DND-41 (cell line): ENCODE results near the gene TOX2.

Source experiments
- ATAC-seq: fragments of 200-7000 bp; cut with Tn5 transposase; 3 replicates; pipeline ENCODE4 v1.9.1; 2021; ENCODE audit warnings: low read depth; ENCODE audit not compliant: insufficient read depth
- DNase-seq: peaks from one replicate; pipeline ENCODE4 v3.0.0-alpha.2; 2020
- H2AFZ ChIP-seq: 2 replicates; pipeline ENCODE4 v1.6.0; 2012; ENCODE audit warnings: low read depth, low read length
- H3K27ac ChIP-seq: 2 replicates; pipeline ENCODE4 v1.5.1; 2012; ENCODE audit warnings: low read length, inconsistent platforms
- H3K27me3 ChIP-seq: fragments of 200-600 bp; sonication (generic); 2 replicates; pipeline ENCODE4 v1.6.0; 2012; ENCODE audit warnings: low read length, mild to moderate bottlenecking, inconsistent platforms; ENCODE audit not compliant: insufficient read depth, poor library complexity
- H3K36me3 ChIP-seq: 2 replicates; pipeline ENCODE4 v1.5.1; 2012; ENCODE audit warnings: low read length, inconsistent platforms; ENCODE audit not compliant: insufficient read depth
- H3K4me1 ChIP-seq: 2 replicates; pipeline ENCODE4 v1.5.1; 2012; ENCODE audit warnings: mild to moderate bottlenecking, low read length; ENCODE audit not compliant: insufficient read depth
- H3K4me2 ChIP-seq: 2 replicates; pipeline ENCODE4 v1.6.0; 2012; ENCODE audit warnings: mild to moderate bottlenecking, moderate library complexity, low read length, inconsistent platforms; ENCODE audit not compliant: insufficient read depth
- H3K4me3 ChIP-seq, 2 experiments: fragments of 200-600 bp in 1 of 2; shearing (Covaris generic) in 1 of 2; 2 replicates each; pipeline ENCODE4 v1.5.1; 2012 to 2016; ENCODE audit warnings: inconsistent platforms in 2 of 2, low read length in 2 of 2, mild to moderate bottlenecking in 2 of 2, low read depth in 1 of 2, moderate library complexity in 1 of 2
- H3K79me2 ChIP-seq: 2 replicates; pipeline ENCODE4 v1.6.0; 2012; ENCODE audit warnings: low read length, inconsistent platforms; ENCODE audit not compliant: insufficient read depth
- H3K9ac ChIP-seq: 2 replicates; pipeline ENCODE4 v1.6.0; 2012; ENCODE audit warnings: low read depth, mild to moderate bottlenecking, inconsistent platforms, low read length, moderate library complexity
- H3K9me3 ChIP-seq: 2 replicates; pipeline ENCODE4 v1.5.1; 2012; ENCODE audit warnings: low read length, moderate library complexity, mild to moderate bottlenecking, inconsistent platforms; ENCODE audit not compliant: insufficient read depth, severe bottlenecking
- H4K20me1 ChIP-seq: 2 replicates; pipeline ENCODE4 v1.6.0; 2012; ENCODE audit warnings: low read length; ENCODE audit not compliant: insufficient read depth
- EZH2 ChIP-seq: IDR thresholded peaks from 3 replicates; pipeline ENCODE4 v1.6.1; 2012; ENCODE audit warnings: borderline replicate concordance, low read depth, mild to moderate bottlenecking, moderate library complexity, low read length, inconsistent platforms; ENCODE audit not compliant: severe bottlenecking
- TF ChIP-seq, protein P1 (sequence below): IDR thresholded peaks from 2 replicates; pipeline ENCODE4 v1.5.1; 2012; ENCODE audit warnings: borderline replicate concordance, low read length, moderate library complexity, mild to moderate bottlenecking; ENCODE audit not compliant: poor library complexity, severe bottlenecking; ENCODE audit errors: extremely low read depth

The TOX2 gene

DNA sequence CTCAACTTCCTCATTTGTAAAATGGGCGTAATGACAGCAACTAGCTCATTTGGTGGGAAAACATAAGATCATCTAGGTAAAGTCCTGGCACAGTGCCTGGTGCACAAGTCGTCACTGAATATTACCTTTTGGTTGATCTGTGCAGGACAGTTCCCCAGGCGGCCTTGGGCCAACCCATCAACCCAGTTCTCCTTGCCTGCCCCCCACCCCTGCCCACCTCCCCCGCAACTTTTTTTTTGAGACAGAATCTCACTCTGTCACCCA is 173.1 kb downstream of the TOX2 start:
- Histone ChIP-seq H3K79me2 (no peaks in the 10 kb centered on the region), H3K9me3 (no peaks in the 10 kb centered on the region), H3K9ac (no peak overlapping the region), H3K36me3 (no peaks in the 10 kb centered on the region), H3K4me2 (no peak overlapping the region), H3K4me3 (no peak overlapping the region), H2AFZ (no peak overlapping the region), H3K4me1 (no peaks in the 10 kb centered on the region), H3K27me3 (peaks cover 15% of the 10 kb centered on the region), H4K20me1 (no peaks in the 10 kb centered on the region; the same call in 1 of the 2 replicates), H3K27ac (no peak overlapping the region)
- ATAC-seq (no peak), DNase-seq (no peak)
- TF ChIP-seq EZH2: no peak
- TF ChIP-seq, protein P1, sequence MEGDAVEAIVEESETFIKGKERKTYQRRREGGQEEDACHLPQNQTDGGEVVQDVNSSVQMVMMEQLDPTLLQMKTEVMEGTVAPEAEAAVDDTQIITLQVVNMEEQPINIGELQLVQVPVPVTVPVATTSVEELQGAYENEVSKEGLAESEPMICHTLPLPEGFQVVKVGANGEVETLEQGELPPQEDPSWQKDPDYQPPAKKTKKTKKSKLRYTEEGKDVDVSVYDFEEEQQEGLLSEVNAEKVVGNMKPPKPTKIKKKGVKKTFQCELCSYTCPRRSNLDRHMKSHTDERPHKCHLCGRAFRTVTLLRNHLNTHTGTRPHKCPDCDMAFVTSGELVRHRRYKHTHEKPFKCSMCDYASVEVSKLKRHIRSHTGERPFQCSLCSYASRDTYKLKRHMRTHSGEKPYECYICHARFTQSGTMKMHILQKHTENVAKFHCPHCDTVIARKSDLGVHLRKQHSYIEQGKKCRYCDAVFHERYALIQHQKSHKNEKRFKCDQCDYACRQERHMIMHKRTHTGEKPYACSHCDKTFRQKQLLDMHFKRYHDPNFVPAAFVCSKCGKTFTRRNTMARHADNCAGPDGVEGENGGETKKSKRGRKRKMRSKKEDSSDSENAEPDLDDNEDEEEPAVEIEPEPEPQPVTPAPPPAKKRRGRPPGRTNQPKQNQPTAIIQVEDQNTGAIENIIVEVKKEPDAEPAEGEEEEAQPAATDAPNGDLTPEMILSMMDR: no peak

DNA sequence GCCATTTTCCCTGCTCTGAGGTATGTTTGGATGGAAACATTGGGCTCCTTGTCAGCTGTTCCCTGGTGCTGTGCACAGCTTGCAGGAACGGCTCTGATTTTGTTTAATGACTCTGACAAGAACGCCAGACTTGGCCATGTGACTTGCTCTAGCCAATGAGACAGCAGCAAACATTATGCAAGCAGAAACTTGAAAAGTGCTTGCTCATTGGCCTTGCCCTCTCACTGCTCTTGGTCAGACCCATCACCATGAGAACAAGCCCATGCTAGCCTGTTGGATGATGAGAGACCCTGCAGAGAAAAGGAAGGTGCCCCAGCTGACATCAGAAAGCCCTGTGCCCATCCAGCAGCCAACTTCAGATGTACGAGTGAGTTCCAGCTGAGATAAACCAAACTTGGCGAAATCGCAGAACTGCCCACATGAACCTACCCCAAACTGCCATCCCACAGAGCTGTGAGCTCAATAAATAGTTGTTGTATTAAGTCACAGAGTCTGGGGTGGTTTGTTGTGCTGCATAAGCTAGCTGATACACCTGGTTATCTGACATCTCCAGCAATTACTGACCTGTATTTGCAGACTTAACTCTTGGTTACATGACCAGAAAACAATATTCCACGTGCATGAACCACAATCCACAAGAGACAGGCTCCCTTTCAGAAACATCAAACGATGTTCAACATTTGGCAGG is 175.5 kb downstream of the TOX2 start:
- H2AFZ ChIP-seq: no peak overlapping the region
- H3K27ac ChIP-seq: no peak overlapping the region
- no peaks in the 10 kb centered on the region for H3K4me1 ChIP-seq
- H3K4me2 ChIP-seq: no peak overlapping the region
- H3K4me3 ChIP-seq: no peak overlapping the region
- DNase-seq: no peak
- peaks cover 15% of the 10 kb centered on the region for H3K27me3 ChIP-seq
- H3K9ac ChIP-seq: no peak overlapping the region
- no peak for ATAC-seq
- no peak for TF ChIP-seq EZH2
- TF ChIP-seq, protein P1: no peak
- H4K20me1 ChIP-seq: no peaks in the 10 kb centered on the region; the same call in 1 of the 2 replicates
- no peaks in the 10 kb centered on the region for H3K9me3 ChIP-seq
- H3K36me3 ChIP-seq: no peaks in the 10 kb centered on the region
- no peaks in the 10 kb centered on the region for H3K79me2 ChIP-seq

DNA sequence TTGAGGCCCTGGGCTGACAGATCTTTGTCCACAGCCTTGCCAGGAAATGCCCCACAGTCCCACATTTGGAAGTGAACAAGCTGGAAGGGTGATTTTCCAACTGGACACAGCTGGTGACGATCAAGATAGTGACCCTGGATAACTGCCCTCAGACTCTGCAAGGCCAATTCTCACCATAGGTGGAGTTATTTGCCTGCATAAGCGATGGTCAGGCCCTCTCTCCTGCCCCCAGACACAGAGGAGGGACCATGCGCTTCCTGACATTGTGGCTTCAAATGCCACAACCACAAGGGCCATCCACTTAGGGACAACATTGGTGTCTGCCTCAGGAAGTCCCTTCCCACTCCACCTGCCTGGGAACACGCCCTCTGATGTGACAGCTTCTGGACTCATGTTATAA is 176.4 kb downstream of the TOX2 start:
- Histone ChIP-seq H2AFZ (no peak overlapping the region), H3K4me2 (no peak overlapping the region), H3K9ac (no peak overlapping the region), H3K36me3 (no peaks in the 10 kb centered on the region), H3K27me3 (peaks cover 12% of the 10 kb centered on the region), H3K9me3 (no peaks in the 10 kb centered on the region), H3K4me3 (no peak overlapping the region), H4K20me1 (no peaks in the 10 kb centered on the region; the same call in 1 of the 2 replicates), H3K79me2 (no peaks in the 10 kb centered on the region), H3K4me1 (no peaks in the 10 kb centered on the region), H3K27ac (no peak overlapping the region)
- ATAC-seq: no peak
- no peak for DNase-seq
- TF ChIP-seq, protein P1: no peak
- no peak for TF ChIP-seq EZH2
